HepG2 (cell line): ENCODE measurements around the gene CYB5D1. TPM values are rescaled to one million over a fixed set of nuclear protein-coding genes. Genes with fewer than 3 reads are reported as not detected.
A peak's percentile ranks its signal among the peaks of the same experiment; 100 is the strongest.

Experiments used
- DDIT3 ChIP-seq: sonication (generic); formaldehyde crosslinking; IDR thresholded peaks from 2 replicates; pipeline ENCODE4 v1.4.0; 2020; ENCODE audit warnings: mild to moderate bottlenecking, missing genetic modification reagents
- ETS1 ChIP-seq: sonication (generic); formaldehyde crosslinking; IDR thresholded peaks from 2 replicates; pipeline ENCODE4 v1.4.0; 2020; ENCODE audit warnings: missing genetic modification reagents
- FOXO4 ChIP-seq: sonication (generic); formaldehyde crosslinking; conservative IDR thresholded peaks from 2 replicates; pipeline ENCODE4 v1.8.1; 2023; ENCODE audit warnings: missing genetic modification reagents
- HOXA7 ChIP-seq: sonication (generic); formaldehyde crosslinking; IDR thresholded peaks from 2 replicates; pipeline ENCODE4 v1.8.1; 2022; ENCODE audit warnings: mild to moderate bottlenecking, missing genetic modification reagents, moderate library complexity
- IRF2 ChIP-seq: IDR thresholded peaks from 2 replicates; pipeline ENCODE4 v1.6.1; 2018; ENCODE audit warnings: missing genetic modification reagents, missing compliant biosample characterization
- MED1 ChIP-seq: sonication (generic); formaldehyde crosslinking; IDR thresholded peaks from 2 replicates; pipeline ENCODE4 v1.4.0; 2020; ENCODE audit warnings: missing genetic modification reagents
- RNF2 ChIP-seq: fragments of 450-650 bp; conservative IDR thresholded peaks from 2 replicates; pipeline ENCODE4 v1.6.1; 2016; ENCODE audit warnings: low read depth
- SAP130 ChIP-seq: IDR thresholded peaks from 2 replicates; pipeline ENCODE4 v1.6.1; 2016; ENCODE audit warnings: low read depth
- SMAD3 ChIP-seq: sonication (generic); formaldehyde crosslinking; IDR thresholded peaks from 2 replicates; pipeline ENCODE4 v1.4.0; 2020; ENCODE audit warnings: missing genetic modification reagents
- SRY ChIP-seq: sonication (generic); formaldehyde crosslinking; IDR thresholded peaks from 2 replicates; pipeline ENCODE4 v1.8.0; 2022; ENCODE audit warnings: mild to moderate bottlenecking, missing genetic modification reagents
- THAP11 ChIP-seq: IDR thresholded peaks from 2 replicates; pipeline ENCODE4 v1.6.1; 2016; ENCODE audit warnings: missing biosample characterization, missing genetic modification reagents
- ZFAT ChIP-seq: sonication (generic); formaldehyde crosslinking; conservative IDR thresholded peaks from 2 replicates; pipeline ENCODE4 v1.8.1; 2023; ENCODE audit warnings: missing genetic modification reagents, inconsistent platforms
- ZFYVE20 ChIP-seq: sonication (generic); formaldehyde crosslinking; IDR thresholded peaks from 2 replicates; pipeline ENCODE4 v1.8.0; 2023; ENCODE audit warnings: low read depth, mild to moderate bottlenecking, moderate library complexity, missing genetic modification reagents, borderline replicate concordance
- ZMYM3 ChIP-seq: sonication (generic); formaldehyde crosslinking; IDR thresholded peaks from 2 replicates; pipeline ENCODE4 v1.5.1; 2020; ENCODE audit warnings: mild to moderate bottlenecking, missing genetic modification reagents
- ZMYM4 ChIP-seq: sonication (generic); formaldehyde crosslinking; IDR thresholded peaks from 2 replicates; pipeline ENCODE4 v1.8.1; 2023; ENCODE audit warnings: mild to moderate bottlenecking, missing genetic modification reagents
- ZNF225 ChIP-seq: sonication (generic); formaldehyde crosslinking; IDR thresholded peaks from 2 replicates; pipeline ENCODE4 v1.4.0; 2020; ENCODE audit warnings: mild to moderate bottlenecking, missing genetic modification reagents
- ZNF441 ChIP-seq: sonication (generic); formaldehyde crosslinking; IDR thresholded peaks from 2 replicates; pipeline ENCODE4 v1.7.0; 2021; ENCODE audit warnings: missing genetic modification reagents, borderline replicate concordance
- ZNF616 ChIP-seq: sonication (generic); formaldehyde crosslinking; IDR thresholded peaks from 2 replicates; pipeline ENCODE4 v1.5.0; 2020; ENCODE audit warnings: low read depth, mild to moderate bottlenecking, missing genetic modification reagents
- ZNF619 ChIP-seq: sonication (generic); formaldehyde crosslinking; IDR thresholded peaks from 2 replicates; pipeline ENCODE4 v1.4.0; 2020; ENCODE audit warnings: mild to moderate bottlenecking, missing genetic modification reagents
- polyA plus RNA-seq, 8 experiments: library from polyadenylated mRNA; depleted of rRNA in 3 of 8; stranded (reverse) in 7 of 8; unstranded in 1 of 8; fragments of >200 nt; fragmentation: Illumina TruSeq in 4 of 8; extraction: Trizol in 4 of 8; gene quantifications; 2 replicates each; pipeline versions ENCODE4 v1.2.1 to v1.2.3, GENCODE V29; 2011 to 2016; ENCODE audit warnings: low read depth in 4 of 8, missing spikeins in 1 of 8, mixed read lengths in 1 of 8; ENCODE audit not compliant: insufficient read depth in 1 of 8
- total RNA-seq, 5 experiments: library from RNA; depleted of rRNA; stranded (reverse); fragments of >200 nt; fragmentation: Illumina TruSeq; extraction: Trizol; gene quantifications; 2 replicates each; pipeline ENCODE4 v1.2.3, GENCODE V29; 2016; ENCODE audit warnings: low read depth in 1 of 5
- TF ChIP-seq, protein P1 (sequence below): sonication (generic); formaldehyde crosslinking; IDR thresholded peaks from 2 replicates; pipeline ENCODE4 v1.8.0; 2022; ENCODE audit warnings: missing genetic modification reagents, mild to moderate bottlenecking, moderate library complexity, borderline replicate concordance
- TF ChIP-seq, protein P2 (sequence below): sonication (generic); formaldehyde crosslinking; conservative IDR thresholded peaks from 2 replicates; pipeline ENCODE4 v1.4.0; 2020; ENCODE audit warnings: missing genetic modification reagents

CYB5D1 gene
- total and polyA plus RNA-seq, 2 of the 13 experiments (the other 11 are each of a cell fraction or from before 2014, with no cell fraction given), result 8.9 to 17.0 TPM

- TF ChIP-seq, protein P1, sequence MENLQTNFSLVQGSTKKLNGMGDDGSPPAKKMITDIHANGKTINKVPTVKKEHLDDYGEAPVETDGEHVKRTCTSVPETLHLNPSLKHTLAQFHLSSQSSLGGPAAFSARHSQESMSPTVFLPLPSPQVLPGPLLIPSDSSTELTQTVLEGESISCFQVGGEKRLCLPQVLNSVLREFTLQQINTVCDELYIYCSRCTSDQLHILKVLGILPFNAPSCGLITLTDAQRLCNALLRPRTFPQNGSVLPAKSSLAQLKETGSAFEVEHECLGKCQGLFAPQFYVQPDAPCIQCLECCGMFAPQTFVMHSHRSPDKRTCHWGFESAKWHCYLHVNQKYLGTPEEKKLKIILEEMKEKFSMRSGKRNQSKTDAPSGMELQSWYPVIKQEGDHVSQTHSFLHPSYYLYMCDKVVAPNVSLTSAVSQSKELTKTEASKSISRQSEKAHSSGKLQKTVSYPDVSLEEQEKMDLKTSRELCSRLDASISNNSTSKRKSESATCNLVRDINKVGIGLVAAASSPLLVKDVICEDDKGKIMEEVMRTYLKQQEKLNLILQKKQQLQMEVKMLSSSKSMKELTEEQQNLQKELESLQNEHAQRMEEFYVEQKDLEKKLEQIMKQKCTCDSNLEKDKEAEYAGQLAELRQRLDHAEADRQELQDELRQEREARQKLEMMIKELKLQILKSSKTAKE (CRISPR knock-in tag), result peak; percentile 77
- TF ChIP-seq ZFYVE20 (no peak), ZNF616 (CRISPR knock-in tag) (no peak), SRY (no peak), ZNF619 (CRISPR knock-in tag) (peak; percentile 68; the same call in 1 of the 2 replicates), DDIT3 (CRISPR knock-in tag) (no peak), SAP130 (CRISPR knock-in tag) (peak; percentile 80), ZNF225 (CRISPR knock-in tag) (0 out of 2 replicates have a peak, but pooled peaks have one; percentile 62), ETS1 (CRISPR knock-in tag) (no peak), ZMYM4 (CRISPR knock-in tag) (peak; percentile 49; the same call in 1 of the 2 replicates), ZNF441 (CRISPR knock-in tag) (peak; percentile 66; the same call in 1 of the 2 replicates), FOXO4 (CRISPR knock-in tag) (no peak), MED1 (CRISPR knock-in tag) (0 out of 2 replicates have a peak, but pooled peaks have one; percentile 18), ZMYM3 (CRISPR knock-in tag) (peak; percentile 25; the same call in 1 of the 2 replicates), SMAD3 (CRISPR knock-in tag) (no peak), ZFAT (CRISPR knock-in tag) (no peak), RNF2 (no peak), HOXA7 (CRISPR knock-in tag) (no peak), THAP11 (CRISPR knock-in tag) (peak; percentile 56; the same call in 1 of the 2 replicates), IRF2 (0 out of 2 replicates have a peak, but pooled peaks have one; percentile 49)
- TF ChIP-seq, protein P2, sequence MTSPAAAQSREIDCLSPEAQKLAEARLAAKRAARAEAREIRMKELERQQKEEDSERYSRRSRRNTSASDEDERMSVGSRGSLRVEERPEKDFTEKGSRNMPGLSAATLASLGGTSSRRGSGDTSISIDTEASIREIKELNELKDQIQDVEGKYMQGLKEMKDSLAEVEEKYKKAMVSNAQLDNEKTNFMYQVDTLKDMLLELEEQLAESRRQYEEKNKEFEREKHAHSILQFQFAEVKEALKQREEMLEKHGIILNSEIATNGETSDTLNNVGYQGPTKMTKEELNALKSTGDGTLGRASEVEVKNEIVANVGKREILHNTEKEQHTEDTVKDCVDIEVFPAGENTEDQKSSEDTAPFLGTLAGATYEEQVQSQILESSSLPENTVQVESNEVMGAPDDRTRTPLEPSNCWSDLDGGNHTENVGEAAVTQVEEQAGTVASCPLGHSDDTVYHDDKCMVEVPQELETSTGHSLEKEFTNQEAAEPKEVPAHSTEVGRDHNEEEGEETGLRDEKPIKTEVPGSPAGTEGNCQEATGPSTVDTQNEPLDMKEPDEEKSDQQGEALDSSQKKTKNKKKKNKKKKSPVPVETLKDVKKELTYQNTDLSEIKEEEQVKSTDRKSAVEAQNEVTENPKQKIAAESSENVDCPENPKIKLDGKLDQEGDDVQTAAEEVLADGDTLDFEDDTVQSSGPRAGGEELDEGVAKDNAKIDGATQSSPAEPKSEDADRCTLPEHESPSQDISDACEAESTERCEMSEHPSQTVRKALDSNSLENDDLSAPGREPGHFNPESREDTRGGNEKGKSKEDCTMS (CRISPR knock-in tag), result no peak
Observed at GRCh38 chr17:7887482-7888183, 29.8 kb downstream of the CYB5D1 start (continued).
